Prostate gland (tissue), 2 donors: ENCODE data around the gene CCDC192. TPM values are rescaled to one million over a fixed set of nuclear protein-coding genes. Genes with fewer than 3 reads are reported as not detected.

Experiments
- DNase-seq: peaks from one replicate; pipeline ENCODE4 v3.0.0-alpha.2; 2019; ENCODE audit warnings: low spot score
- H3K27ac ChIP-seq, 2 donors: fragments of 200-600 bp; sonication (generic); 2 replicates each; pipeline ENCODE4 v1.5.1; 2017 to 2019
- H3K27me3 ChIP-seq: fragments of 200-600 bp; sonication (generic); replicated peaks from 2 replicates; pipeline ENCODE4 v1.5.1; 2019; ENCODE audit not compliant: insufficient read depth
- H3K36me3 ChIP-seq, 2 donors: fragments of 200-600 bp; sonication (generic); 1 replicate in 1 of 2; 2 replicates in 1 of 2; pipeline versions ENCODE4 v1.5.1 to v1.8.1; 2017 to 2019
- H3K4me1 ChIP-seq: fragments of 200-600 bp; sonication (generic); replicated peaks from 2 replicates; pipeline ENCODE4 v1.5.1; 2019
- H3K4me3 ChIP-seq, 2 donors: fragments of 200-600 bp; sonication (generic); 2 replicates each; pipeline ENCODE4 v1.5.1; 2017 to 2019
- H3K9me3 ChIP-seq: fragments of 200-600 bp; sonication (generic); 2 replicates; pipeline ENCODE4 v1.5.1; 2017
- POLR2A ChIP-seq: fragments of 450-650 bp; IDR thresholded peaks from one replicate; pipeline ENCODE4 v1.6.1; 2016; ENCODE audit warnings: antibody characterized with exemption, mild to moderate bottlenecking
- POLR2AphosphoS5 ChIP-seq: sonication (generic); formaldehyde crosslinking; IDR thresholded peaks from one replicate; pipeline ENCODE4 v1.6.1; 2017; ENCODE audit warnings: antibody characterized with exemption
- WGBS: methylation state at CpG from one replicate; pipeline ENCODE4 v1.1.5; 2018; 5-methylcytosine and 5-hydroxymethylcytosine counted together
- intact Hi-C: fragments of 100-400 bp; cut with DNase I; formaldehyde crosslinking; loops from one replicate; pipeline ENCODE4 v1.14.2; 2022
- total RNA-seq, 2 donors: library from RNA; depleted of rRNA; stranded (reverse); fragments of >200 nt; gene quantifications; one replicate each; pipeline ENCODE4 v1.1.0, GENCODE V29; 2016
- TF ChIP-seq, protein P1 (sequence below), 4 experiments: fragments of 200-600 bp in 2 of 4; fragments of 450-650 bp in 2 of 4; sonication (generic) in 2 of 4; IDR thresholded peaks; 1 replicate in 3 of 4; 2 replicates in 1 of 4; pipeline ENCODE4 v1.5.1; 2016 to 2019; ENCODE audit warnings: antibody characterized with exemption in 4 of 4, mild to moderate bottlenecking in 2 of 4, moderate library complexity in 2 of 4

Gene CCDC192
- total RNA-seq, 2 donors from 2014 or later: not detected

DNA sequence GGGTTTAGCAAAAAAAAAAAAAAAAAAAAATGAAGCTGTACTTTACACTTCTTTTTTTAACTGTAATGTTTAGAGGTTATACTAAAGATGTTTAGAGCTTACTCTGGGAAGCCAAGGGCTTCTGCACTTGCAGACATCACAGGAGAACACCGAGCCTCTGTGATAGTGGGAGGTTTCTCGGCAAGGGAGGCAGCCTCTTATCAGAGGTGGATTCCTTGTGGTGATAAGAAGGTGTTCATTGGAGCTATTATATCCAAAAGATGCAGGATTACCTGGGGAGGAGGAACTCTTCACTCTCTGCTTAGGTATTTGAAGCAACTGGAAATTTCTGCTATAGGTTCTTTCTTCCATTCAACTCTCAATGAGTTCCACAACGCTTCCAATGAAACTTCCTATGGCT is 209.2 kb downstream of the CCDC192 start:
- no peak for DNase-seq

DNA sequence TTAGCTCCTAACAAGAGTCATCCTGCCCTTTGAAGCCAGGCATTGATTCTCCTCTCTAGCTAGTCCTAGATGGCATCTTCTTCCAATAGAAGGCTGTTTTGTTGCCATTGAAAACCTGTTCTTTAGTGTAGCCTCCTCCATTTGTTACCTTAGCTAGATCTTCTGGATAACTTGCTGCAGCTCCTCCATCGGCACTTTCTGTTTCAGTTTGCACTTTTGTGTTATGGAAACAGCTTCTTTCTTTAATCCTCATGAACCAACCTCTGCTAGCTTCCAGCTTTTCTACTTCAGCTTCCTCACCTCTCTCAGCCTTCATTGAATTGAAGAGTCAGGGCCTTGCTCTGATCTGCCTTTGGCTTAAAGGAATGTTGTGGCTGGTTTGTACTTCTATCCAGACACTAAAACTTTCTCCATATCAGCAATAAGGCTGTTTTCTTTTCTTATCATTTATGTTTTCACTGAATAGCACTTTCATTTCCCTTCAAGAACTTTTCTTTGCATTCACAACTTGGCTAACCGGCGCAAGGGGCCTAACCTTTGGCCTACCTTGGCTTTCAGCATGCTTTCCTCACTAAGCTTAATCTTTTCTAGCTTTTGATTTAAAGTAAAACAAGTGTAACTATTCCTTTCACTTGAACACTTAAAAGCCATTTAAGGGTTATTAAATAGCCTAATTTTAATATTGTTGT is 213.8 kb downstream of the CCDC192 start:
- Histone ChIP-seq H3K4me3 (no peak overlapping the region), H3K4me1 (no peaks in the 10 kb centered on the region), H3K27ac (no peak overlapping the region), H3K27me3 (no peaks in the 10 kb centered on the region), H3K36me3 (no peaks in the 10 kb centered on the region), H3K9me3 (no peaks in the 10 kb centered on the region)
- TF ChIP-seq POLR2AphosphoS5: no peak
- TF ChIP-seq, protein P1, sequence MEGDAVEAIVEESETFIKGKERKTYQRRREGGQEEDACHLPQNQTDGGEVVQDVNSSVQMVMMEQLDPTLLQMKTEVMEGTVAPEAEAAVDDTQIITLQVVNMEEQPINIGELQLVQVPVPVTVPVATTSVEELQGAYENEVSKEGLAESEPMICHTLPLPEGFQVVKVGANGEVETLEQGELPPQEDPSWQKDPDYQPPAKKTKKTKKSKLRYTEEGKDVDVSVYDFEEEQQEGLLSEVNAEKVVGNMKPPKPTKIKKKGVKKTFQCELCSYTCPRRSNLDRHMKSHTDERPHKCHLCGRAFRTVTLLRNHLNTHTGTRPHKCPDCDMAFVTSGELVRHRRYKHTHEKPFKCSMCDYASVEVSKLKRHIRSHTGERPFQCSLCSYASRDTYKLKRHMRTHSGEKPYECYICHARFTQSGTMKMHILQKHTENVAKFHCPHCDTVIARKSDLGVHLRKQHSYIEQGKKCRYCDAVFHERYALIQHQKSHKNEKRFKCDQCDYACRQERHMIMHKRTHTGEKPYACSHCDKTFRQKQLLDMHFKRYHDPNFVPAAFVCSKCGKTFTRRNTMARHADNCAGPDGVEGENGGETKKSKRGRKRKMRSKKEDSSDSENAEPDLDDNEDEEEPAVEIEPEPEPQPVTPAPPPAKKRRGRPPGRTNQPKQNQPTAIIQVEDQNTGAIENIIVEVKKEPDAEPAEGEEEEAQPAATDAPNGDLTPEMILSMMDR (IDR thresholded peaks at IDR 0.05): no peak
- no peak for TF ChIP-seq POLR2A
- DNase-seq: no peak
- intact Hi-C loops: no loop called here
- WGBS: 91% methylated on average over 3 of the region's 3 CpGs

More for the DNA sequence above, 209.2 kb downstream of the CCDC192 start:
- intact Hi-C loops: no loop called here
- no peaks in the 10 kb centered on the region for H3K9me3 ChIP-seq
- no peaks in the 10 kb centered on the region for H3K36me3 ChIP-seq
- H3K4me3 ChIP-seq: no peak overlapping the region
- H3K4me1 ChIP-seq: no peaks in the 10 kb centered on the region
- TF ChIP-seq POLR2A (no peak), POLR2AphosphoS5 (no peak)
- TF ChIP-seq, protein P1 (IDR thresholded peaks at IDR 0.05): no peak
- 96% methylated on average over 3 of the region's 3 CpGs for WGBS
- H3K27ac ChIP-seq: no peak overlapping the region
- no peaks in the 10 kb centered on the region for H3K27me3 ChIP-seq

DNA sequence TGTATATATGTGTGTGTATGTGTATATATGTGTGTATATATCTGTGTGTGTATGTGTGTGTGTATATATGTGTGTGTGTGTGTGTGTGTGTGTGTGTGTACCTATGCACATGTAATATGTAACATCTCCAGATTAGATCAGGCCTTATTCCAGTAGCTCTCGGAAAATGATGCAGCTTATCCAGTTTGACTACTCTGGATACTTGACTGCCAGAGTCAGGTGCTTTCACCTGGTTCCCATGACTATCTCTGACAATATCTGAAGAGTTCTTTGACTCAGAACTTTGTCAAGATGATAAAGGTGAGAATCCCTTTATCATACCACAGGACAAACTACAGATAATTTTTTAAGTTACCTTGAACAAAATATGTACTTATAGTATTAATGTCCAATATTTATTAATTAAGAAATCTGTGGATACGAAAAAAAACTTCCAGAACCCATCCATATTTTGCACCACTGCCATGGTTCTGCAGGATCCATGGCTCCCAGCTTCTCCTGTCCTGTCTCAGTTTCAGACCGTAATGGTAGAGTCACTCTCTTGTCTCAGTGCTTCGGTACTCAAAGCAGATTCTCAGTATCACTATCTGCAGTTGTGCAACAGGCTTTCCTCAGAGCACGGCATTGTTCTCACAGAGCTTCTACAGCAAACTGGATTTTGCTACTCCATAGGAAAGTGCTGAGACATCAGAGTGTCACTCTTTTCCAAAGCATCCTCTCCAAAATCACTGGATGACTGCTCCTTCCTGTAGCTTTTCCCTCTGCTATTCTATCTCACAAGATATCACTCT is 216.0 kb downstream of the CCDC192 start:
- Histone ChIP-seq H3K36me3 (no peaks in the 10 kb centered on the region), H3K27me3 (no peaks in the 10 kb centered on the region), H3K4me1 (no peaks in the 10 kb centered on the region), H3K9me3 (no peaks in the 10 kb centered on the region), H3K4me3 (no peak overlapping the region), H3K27ac (no peak overlapping the region)
- intact Hi-C loops: no loop called here
- peak; percentile 66 for TF ChIP-seq POLR2AphosphoS5
- TF ChIP-seq POLR2A: no peak
- peak; percentile 51 for DNase-seq
- WGBS: 77% methylated on average over 5 of the region's 5 CpGs

DNA sequence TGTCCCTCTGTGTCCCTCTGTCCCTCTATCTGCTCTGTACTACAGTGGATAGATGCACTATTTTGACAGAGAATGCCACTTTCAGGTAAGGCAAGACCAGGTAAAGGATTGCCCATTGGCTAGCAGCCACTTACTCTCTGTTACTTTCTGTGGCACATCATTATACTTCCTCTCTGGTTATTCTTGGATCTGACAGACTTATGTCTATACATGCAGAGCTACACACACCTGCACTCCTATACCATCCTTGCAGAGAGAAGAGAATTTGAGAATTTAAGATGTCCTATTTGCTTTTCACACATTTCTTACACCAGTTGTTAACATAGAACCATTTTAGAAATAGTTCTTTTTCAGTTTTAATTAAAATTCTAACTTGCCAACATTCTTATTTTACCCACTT is 216.6 kb downstream of the CCDC192 start:
- no peaks in the 10 kb centered on the region for H3K9me3 ChIP-seq
- H3K4me1 ChIP-seq: no peaks in the 10 kb centered on the region
- H3K27me3 ChIP-seq: no peaks in the 10 kb centered on the region
- no peak for DNase-seq
- no peak overlapping the region for H3K27ac ChIP-seq
- H3K36me3 ChIP-seq: no peaks in the 10 kb centered on the region
- no peak for TF ChIP-seq POLR2AphosphoS5
- no peak for TF ChIP-seq POLR2A
- TF ChIP-seq, protein P1 (IDR thresholded peaks at IDR 0.05): no peak
- no peak overlapping the region for H3K4me3 ChIP-seq
- intact Hi-C loops: no loop called here

DNA sequence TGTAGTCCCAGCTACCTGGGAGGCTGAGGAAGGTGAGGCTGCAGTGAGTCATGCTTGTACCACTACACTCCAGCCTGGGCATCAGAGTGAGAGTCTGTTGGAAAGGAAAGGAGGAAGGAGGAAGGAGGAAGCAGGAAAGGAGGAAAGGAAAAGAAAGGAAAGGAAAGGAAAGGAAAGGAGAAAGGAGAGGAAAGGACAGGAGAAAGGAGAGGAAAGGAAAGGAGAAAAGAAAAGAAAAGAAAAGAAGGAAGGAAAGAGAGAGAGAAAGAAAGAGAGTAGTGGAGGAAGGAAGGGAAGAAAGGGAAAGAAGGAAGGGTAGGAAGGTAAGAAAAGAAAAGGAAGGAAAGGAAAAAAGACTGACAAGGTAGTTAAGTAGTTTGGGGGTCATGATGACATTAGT is 217.7 kb downstream of the CCDC192 start:
- Histone ChIP-seq H3K4me1 (no peaks in the 10 kb centered on the region), H3K4me3 (no peak overlapping the region), H3K9me3 (no peaks in the 10 kb centered on the region), H3K27me3 (no peaks in the 10 kb centered on the region), H3K27ac (no peak overlapping the region), H3K36me3 (no peaks in the 10 kb centered on the region)
- intact Hi-C loops: no loop called here
- TF ChIP-seq, protein P1 (IDR thresholded peaks at IDR 0.05): no peak
- no peak for DNase-seq
